Activated B cell treated with CpG ODN at 0.5 μM for 24 hours (primary cell): ENCODE measurements around the gene NAA11. TPM values are rescaled to one million over a fixed set of nuclear protein-coding genes. Genes with fewer than 3 reads are reported as not detected.

Experiments
- ATAC-seq: fragments of 200-7000 bp; cut with Tn5 transposase; one replicate; pipeline ENCODE4 v1.10.0; 2021; ENCODE audit warnings: low read depth, mild to moderate bottlenecking, moderate library complexity
- CTCF ChIA-PET: fragments of 350-600 bp; sonication (Branson Sonifier 250); formaldehyde crosslinking; loops from one replicate; lab custom pipeline; 2021; ENCODE audit warnings: antibody characterized with exemption; lab: Charles Lee
- POLR2A ChIA-PET: fragments of 350-600 bp; sonication (Branson Sonifier 250); formaldehyde crosslinking; loops from one replicate; lab custom pipeline; 2021; ENCODE audit warnings: antibody characterized with exemption; lab: Charles Lee
- DNase-seq: peaks from one replicate; pipeline ENCODE4 v3.0.0; 2022
- H3K27ac Mint-ChIP-seq: one replicate; pipeline ENCODE4 v1.8.0; 2020; ENCODE audit warnings: mixed read lengths
- H3K27me3 Mint-ChIP-seq: one replicate; pipeline ENCODE4 v1.8.0; 2021; ENCODE audit warnings: mixed read lengths
- H3K36me3 Mint-ChIP-seq: one replicate; pipeline ENCODE4 v1.8.0; 2021; ENCODE audit warnings: low read depth, mixed read lengths
- H3K4me1 Mint-ChIP-seq: one replicate; pipeline ENCODE4 v1.8.0; 2021; ENCODE audit warnings: mixed read lengths
- H3K4me3 Mint-ChIP-seq: one replicate; pipeline ENCODE4 v1.8.0; 2020; ENCODE audit warnings: mild to moderate bottlenecking, mixed read lengths
- H3K9me3 Mint-ChIP-seq: one replicate; pipeline ENCODE4 v1.8.0; 2020; ENCODE audit warnings: mixed read lengths
- intact Hi-C: fragments of 100-400 bp; cut with micrococcal nuclease; formaldehyde crosslinking; loops from one replicate; pipeline ENCODE4 v1.15.1; 2024
- total RNA-seq: library from RNA; stranded (reverse); gene quantifications from 2 replicates; pipeline ENCODE4 v1.2.3, GENCODE V29; 2022
- TF ChIP-seq, protein P1 (sequence below): fragments of 200-600 bp; IDR thresholded peaks from one replicate; pipeline ENCODE4 v1.8.0; 2022; ENCODE audit warnings: antibody characterized with exemption, mild to moderate bottlenecking

Gene NAA11
- total RNA-seq, 1 donor from 2014 or later = not detected

- no peaks in the 10 kb centered on the region for H3K36me3 Mint-ChIP-seq
- no peak overlapping the region for H3K27ac Mint-ChIP-seq
- H3K27me3 Mint-ChIP-seq = peaks cover 2% of the 10 kb centered on the region
- H3K4me3 Mint-ChIP-seq = no peak overlapping the region
- CTCF ChIA-PET = no interaction called here
- no peak for ATAC-seq
- TF ChIP-seq, protein P1, sequence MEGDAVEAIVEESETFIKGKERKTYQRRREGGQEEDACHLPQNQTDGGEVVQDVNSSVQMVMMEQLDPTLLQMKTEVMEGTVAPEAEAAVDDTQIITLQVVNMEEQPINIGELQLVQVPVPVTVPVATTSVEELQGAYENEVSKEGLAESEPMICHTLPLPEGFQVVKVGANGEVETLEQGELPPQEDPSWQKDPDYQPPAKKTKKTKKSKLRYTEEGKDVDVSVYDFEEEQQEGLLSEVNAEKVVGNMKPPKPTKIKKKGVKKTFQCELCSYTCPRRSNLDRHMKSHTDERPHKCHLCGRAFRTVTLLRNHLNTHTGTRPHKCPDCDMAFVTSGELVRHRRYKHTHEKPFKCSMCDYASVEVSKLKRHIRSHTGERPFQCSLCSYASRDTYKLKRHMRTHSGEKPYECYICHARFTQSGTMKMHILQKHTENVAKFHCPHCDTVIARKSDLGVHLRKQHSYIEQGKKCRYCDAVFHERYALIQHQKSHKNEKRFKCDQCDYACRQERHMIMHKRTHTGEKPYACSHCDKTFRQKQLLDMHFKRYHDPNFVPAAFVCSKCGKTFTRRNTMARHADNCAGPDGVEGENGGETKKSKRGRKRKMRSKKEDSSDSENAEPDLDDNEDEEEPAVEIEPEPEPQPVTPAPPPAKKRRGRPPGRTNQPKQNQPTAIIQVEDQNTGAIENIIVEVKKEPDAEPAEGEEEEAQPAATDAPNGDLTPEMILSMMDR = no peak
- H3K4me1 Mint-ChIP-seq = no peaks in the 10 kb centered on the region
- intact Hi-C loops = no loop called here
- H3K9me3 Mint-ChIP-seq = no peaks in the 10 kb centered on the region
- POLR2A ChIA-PET = no interaction called here
- no peak for DNase-seq
These were observed 8.5 kb upstream of the NAA11 start for GRCh38 chr4:79334341-79334740.

- TF ChIP-seq, protein P1 = no peak
- peaks cover 2% of the 10 kb centered on the region for H3K27me3 Mint-ChIP-seq
- POLR2A ChIA-PET = no interaction called here
- no peak overlapping the region for H3K4me3 Mint-ChIP-seq
- ATAC-seq (no peak), DNase-seq (no peak)
- H3K36me3 Mint-ChIP-seq = no peaks in the 10 kb centered on the region
- H3K27ac Mint-ChIP-seq = no peak overlapping the region
- H3K4me1 Mint-ChIP-seq = no peaks in the 10 kb centered on the region
- intact Hi-C loops = no loop called here
- H3K9me3 Mint-ChIP-seq = no peaks in the 10 kb centered on the region
- CTCF ChIA-PET = no interaction called here
These were observed 5.4 kb upstream of the NAA11 start for GRCh38 chr4:79331126-79331876.

DNA sequence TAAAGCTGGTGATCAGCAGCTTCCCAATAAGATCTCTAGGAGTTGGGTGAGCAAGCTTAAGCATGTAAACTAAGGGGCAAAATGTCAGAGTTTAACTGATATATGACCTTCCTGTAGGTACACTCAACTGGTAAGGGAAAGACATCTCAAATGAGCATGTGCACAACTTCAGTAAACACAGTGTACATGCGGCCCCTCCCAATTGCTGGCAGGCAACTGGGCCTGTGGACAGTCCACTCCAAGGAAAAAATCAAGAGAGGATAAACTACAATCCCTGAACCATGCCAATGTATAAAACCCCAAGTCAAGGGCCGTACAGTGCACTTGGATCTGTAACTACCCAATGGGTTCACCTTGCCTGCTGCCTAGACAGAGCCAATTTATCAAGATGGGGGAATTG lies 4.9 kb upstream of the NAA11 start:
- Mint-ChIP-seq H3K9me3 (no peaks in the 10 kb centered on the region), H3K27me3 (peaks cover 2% of the 10 kb centered on the region), H3K4me1 (no peaks in the 10 kb centered on the region), H3K36me3 (no peaks in the 10 kb centered on the region), H3K4me3 (no peak overlapping the region), H3K27ac (no peak overlapping the region)
- ATAC-seq (no peak), DNase-seq (no peak)
- CTCF ChIA-PET = no interaction called here
- POLR2A ChIA-PET = no interaction called here
- TF ChIP-seq, protein P1 = no peak
- intact Hi-C loops = no loop called here

DNA sequence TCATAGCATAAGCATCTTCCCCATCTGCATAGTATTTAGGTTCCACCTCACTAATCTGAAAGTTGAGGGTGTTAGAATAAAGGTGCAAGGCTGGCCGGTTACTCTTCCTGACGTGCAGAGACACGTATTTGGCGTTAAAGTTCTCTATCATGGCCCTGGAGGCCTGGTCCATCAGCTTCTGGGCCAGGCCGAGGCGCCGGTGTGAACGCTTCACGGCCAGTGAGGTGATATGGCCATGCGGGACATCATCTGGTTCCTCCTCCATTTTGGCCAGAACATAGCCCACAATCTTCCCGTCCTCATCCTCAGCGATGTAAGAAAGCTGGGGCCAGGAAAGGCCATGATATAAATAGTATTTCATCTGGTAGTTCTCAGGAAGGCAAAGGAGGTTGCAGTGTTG lies 425 bp downstream of the NAA11 start:
- intact Hi-C loops = no loop called here
- H3K4me1 Mint-ChIP-seq = no peaks in the 10 kb centered on the region

GRCh38 chr4:79319975-79320374 lies 5.9 kb downstream of the NAA11 start:
- TF ChIP-seq, protein P1 = no peak
- Mint-ChIP-seq H3K27me3 (no peaks in the 10 kb centered on the region), H3K27ac (no peak overlapping the region), H3K4me1 (no peaks in the 10 kb centered on the region), H3K36me3 (no peaks in the 10 kb centered on the region), H3K4me3 (no peak overlapping the region), H3K9me3 (no peaks in the 10 kb centered on the region)
- CTCF ChIA-PET = no interaction called here
- ATAC-seq = no peak
- intact Hi-C loops = no loop called here
- no peak for DNase-seq
- POLR2A ChIA-PET = no interaction called here

More for the DNA sequence above, 425 bp downstream of the NAA11 start:
- Mint-ChIP-seq H3K4me3 (no peak overlapping the region), H3K27ac (no peak overlapping the region), H3K27me3 (no peaks in the 10 kb centered on the region), H3K9me3 (no peaks in the 10 kb centered on the region), H3K36me3 (no peaks in the 10 kb centered on the region)
- ChIA-PET CTCF (no interaction called here), POLR2A (no interaction called here)
- ATAC-seq (no peak), DNase-seq (no peak)
- TF ChIP-seq, protein P1 = no peak
